ENCODE data around the gene EFEMP2.
"Not testable (repeated sequence)": the region's sequence is repeated elsewhere in the genome, so short reads cannot be mapped to it uniquely, and the experiment has no call there.

- TF ChIP-seq ZNF8 (CRISPR knock-in tag; IDR thresholded peaks at IDR 0.05); ZC3H10 (CRISPR knock-in tag; IDR thresholded peaks at IDR 0.05); PPARA (CRISPR knock-in tag; IDR thresholded peaks at IDR 0.05; ENCODE audit: borderline replicate concordance); TCF4 (CRISPR knock-in tag; IDR thresholded peaks at IDR 0.05; ENCODE audit: borderline replicate concordance); ZFP3 (CRISPR knock-in tag; IDR thresholded peaks at IDR 0.05); ZNF565 (CRISPR knock-in tag; conservative IDR thresholded peaks at IDR 0.05; ENCODE audit: low read depth); PATZ1 (CRISPR knock-in tag; IDR thresholded peaks at IDR 0.05; ENCODE audit: borderline replicate concordance); CREB5 (CRISPR knock-in tag; IDR thresholded peaks at IDR 0.05; ENCODE audit: low read depth); SNAI2 (CRISPR knock-in tag; IDR thresholded peaks at IDR 0.05); ZFP30 (CRISPR knock-in tag; IDR thresholded peaks at IDR 0.05); ARNTL (CRISPR knock-in tag; IDR thresholded peaks at IDR 0.05; ENCODE audit: borderline replicate concordance, low read depth); POU6F1 (CRISPR knock-in tag; IDR thresholded peaks at IDR 0.05; ENCODE audit: borderline replicate concordance, low read depth); CSRNP3 (CRISPR knock-in tag; IDR thresholded peaks at IDR 0.05): not testable (repeated sequence)
These were observed 40.4 kb downstream of the EFEMP2 start for GRCh38 chr11:65832231-65832630.
